ENCODE results near the gene TMEM62.

Gene TMEM62

DNA sequence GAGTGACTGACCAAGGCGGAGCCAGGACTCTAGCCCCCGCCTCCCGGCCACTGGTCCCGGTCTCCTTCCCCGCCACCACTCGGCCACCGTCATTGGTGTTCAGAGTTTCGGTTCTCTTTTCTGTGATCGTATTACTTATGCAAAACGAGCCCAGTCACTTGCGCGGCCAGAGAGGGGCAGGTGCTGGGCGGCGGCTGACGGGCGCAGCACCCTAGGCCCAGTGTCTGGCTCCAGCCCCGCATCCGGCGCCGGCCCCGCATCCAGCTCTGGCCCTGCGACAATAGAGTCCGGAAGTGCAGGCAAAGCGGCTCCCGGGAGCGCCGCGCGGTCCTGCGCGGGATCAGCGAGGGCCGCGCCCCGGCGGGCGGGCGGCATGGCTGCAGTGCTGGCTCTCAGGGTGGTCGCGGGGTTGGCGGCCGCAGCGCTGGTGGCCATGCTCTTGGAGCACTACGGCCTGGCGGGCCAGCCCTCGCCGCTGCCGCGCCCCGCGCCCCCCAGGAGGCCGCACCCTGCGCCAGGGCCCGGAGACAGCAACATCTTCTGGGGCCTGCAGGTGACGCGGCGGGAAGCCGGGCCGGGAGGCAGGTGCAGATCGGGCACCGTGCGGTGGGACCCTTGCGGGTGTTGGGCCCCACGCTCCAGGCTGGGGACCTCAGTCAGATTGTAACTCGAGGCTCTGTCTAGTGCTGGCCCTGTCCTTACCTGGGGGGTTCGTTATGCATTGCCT, at the start of gene TMEM62:
TSS of gene TMEM62 (plus strand) at position 157 of the 727 bp plus-strand sequence. CDS start at position 374, 217 bp downstream.
- TF ChIP-seq JUND (IDR thresholded peaks at IDR 0.05; ENCODE audit: low read depth): no peak
- in situ Hi-C loops (cut with HindIII; ENCODE audit: low pct_unique_long_range_greater_than_20kb, low sequenced_read_pairs): no loop called here
- peak; percentile 93 to 94 for DNase-seq (ENCODE audit: low read depth in 1 of 2, low spot score in 1 of 2)

DNA sequence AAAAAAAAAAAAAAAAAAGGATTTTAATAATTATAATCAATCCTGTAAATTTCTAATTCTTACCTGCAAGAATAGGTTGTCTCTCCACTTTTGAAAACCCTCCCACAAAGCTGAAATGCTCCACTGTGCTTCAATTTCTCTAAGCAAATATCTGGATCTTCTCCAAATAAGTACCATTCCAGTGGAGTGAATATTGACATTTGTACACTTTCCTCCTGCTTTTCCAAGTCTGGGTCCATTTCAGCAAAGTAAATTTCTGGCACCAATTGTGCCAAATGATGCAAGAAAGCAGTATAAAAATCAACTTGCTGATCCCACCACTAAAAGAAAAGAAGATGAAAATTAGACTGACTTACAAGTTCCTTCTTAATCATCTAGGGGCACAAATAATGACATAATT, 47.5 kb upstream of the TMEM62 start:
- DNase-seq (ENCODE audit: low read depth in 1 of 2, low spot score in 1 of 2): peak in 1 of 2 experiments; percentile 15
- in situ Hi-C loops (cut with HindIII; ENCODE audit: low pct_unique_long_range_greater_than_20kb, low sequenced_read_pairs): no loop called here

DNA sequence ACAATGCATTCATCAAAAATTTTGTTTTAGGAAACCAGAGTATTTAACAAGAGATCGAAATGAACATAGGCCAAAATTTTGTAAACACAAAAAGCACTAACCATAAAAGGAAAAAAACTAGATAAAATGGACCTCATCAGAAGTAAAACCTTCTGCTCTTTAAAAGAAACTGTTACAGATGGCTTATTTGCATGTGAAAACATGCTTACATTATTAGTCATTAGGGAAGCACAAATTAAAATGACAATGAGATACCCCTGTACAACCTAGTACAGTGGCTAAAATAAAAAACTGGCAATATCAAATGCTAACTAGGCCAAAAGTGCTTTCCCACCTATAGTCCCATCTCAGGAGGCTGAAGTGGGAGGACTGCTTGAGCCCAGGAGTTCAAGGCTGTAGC, 46.8 kb upstream of the TMEM62 start:
- in situ Hi-C loops (cut with HindIII; ENCODE audit: low pct_unique_long_range_greater_than_20kb, low sequenced_read_pairs): no loop called here
- no peak for TF ChIP-seq JUND (IDR thresholded peaks at IDR 0.05; ENCODE audit: low read depth)
- no peak for DNase-seq (ENCODE audit: low read depth in 1 of 2, low spot score in 1 of 2)

More for the DNA sequence above, 47.5 kb upstream of the TMEM62 start:
- no peak for TF ChIP-seq JUND (IDR thresholded peaks at IDR 0.05; ENCODE audit: low read depth)

- in situ Hi-C loops (cut with HindIII; ENCODE audit: low pct_unique_long_range_greater_than_20kb, low sequenced_read_pairs): no loop called here
- TF ChIP-seq JUND (IDR thresholded peaks at IDR 0.05; ENCODE audit: low read depth): no peak
- DNase-seq (ENCODE audit: low read depth in 1 of 2, low spot score in 1 of 2): no peak
These were observed 41.5 kb upstream of the TMEM62 start for GRCh38 chr15:43091859-43092258.

DNA sequence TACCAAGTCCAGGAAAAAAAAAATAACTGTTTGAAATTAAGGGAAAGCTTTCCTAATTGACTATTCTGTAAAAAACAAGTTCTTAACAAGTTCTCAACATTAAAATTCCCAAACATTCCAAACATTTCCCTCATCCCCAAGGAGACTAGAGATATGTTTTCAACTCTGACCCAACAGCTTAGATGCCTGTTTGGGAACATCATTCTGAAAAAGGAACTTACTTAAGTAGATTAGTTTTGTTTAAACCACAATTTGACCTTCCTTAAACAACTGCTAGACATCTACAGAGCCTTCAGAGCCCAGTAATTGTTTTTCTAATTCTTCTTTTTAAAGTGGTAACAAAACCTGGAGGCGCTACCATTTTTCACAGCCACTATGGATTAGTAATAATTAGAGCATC, 40.4 kb upstream of the TMEM62 start:
- no peak for DNase-seq (ENCODE audit: low read depth in 1 of 2, low spot score in 1 of 2)
- in situ Hi-C loops (cut with HindIII; ENCODE audit: low pct_unique_long_range_greater_than_20kb, low sequenced_read_pairs): no loop called here
- TF ChIP-seq JUND (IDR thresholded peaks at IDR 0.05; ENCODE audit: low read depth): no peak

- no peak for TF ChIP-seq JUND (IDR thresholded peaks at IDR 0.05; ENCODE audit: low read depth)
- in situ Hi-C loops (cut with HindIII; ENCODE audit: low pct_unique_long_range_greater_than_20kb, low sequenced_read_pairs): no loop called here
- DNase-seq (ENCODE audit: low read depth in 1 of 2, low spot score in 1 of 2): no peak
These were observed 38.9 kb upstream of the TMEM62 start for GRCh38 chr15:43094416-43095030.

DNA sequence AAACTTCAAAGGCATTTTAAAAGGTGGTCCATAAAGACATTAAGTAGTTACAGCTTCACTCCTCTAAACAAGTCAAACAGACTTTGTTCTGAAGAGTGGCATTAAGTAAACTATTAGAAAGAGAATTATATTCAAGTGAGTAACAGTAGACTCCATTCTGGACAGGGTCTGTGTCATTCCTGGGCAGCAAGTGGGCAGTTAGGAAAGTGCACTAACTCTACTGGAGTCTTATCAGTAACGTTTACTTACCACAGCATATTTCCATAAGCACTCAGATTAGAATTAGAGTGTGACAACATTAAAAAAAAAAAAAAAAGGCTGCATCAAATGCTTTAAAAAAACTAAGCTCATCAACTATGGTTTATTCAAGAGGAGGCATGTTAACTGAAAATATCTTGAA, 38.1 kb upstream of the TMEM62 start:
- TF ChIP-seq JUND (IDR thresholded peaks at IDR 0.05; ENCODE audit: low read depth): no peak
- DNase-seq (ENCODE audit: low read depth in 1 of 2, low spot score in 1 of 2): no peak
- in situ Hi-C loops (cut with HindIII; ENCODE audit: low pct_unique_long_range_greater_than_20kb, low sequenced_read_pairs): no loop called here

DNA sequence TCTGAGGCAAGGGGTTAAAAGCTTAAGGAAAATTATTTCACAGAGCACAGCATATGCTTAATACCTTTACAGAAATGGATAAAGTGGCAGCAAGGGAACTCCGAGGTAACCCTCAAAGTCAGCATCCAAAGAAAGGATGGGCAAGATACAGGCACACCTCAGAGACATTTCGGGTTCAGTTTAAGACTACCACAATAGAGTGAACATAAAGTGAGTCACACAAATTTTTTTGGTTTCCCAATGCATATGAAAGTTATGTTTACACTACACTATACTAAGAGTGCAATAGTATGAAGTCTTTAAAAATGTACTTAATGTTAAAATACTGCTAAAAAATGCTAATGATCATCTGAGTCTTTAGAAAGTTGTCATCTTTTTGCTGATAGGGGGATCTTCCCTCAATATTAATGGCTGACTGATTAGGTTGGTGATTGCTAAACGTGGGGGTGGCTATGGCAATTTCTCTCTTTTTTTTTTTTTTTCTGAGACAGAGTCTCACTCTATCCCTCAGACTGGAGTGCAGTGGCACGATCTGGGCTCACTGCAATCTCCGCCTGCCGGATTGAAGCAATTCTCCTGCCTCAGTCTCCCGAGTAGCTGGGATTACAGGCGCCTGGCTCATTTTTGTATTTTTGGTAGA, 37.6 kb upstream of the TMEM62 start:
- in situ Hi-C loops (cut with HindIII; ENCODE audit: low pct_unique_long_range_greater_than_20kb, low sequenced_read_pairs): no loop called here
- DNase-seq (ENCODE audit: low read depth in 1 of 2, low spot score in 1 of 2): no peak
- TF ChIP-seq JUND (IDR thresholded peaks at IDR 0.05; ENCODE audit: low read depth): no peak

DNA sequence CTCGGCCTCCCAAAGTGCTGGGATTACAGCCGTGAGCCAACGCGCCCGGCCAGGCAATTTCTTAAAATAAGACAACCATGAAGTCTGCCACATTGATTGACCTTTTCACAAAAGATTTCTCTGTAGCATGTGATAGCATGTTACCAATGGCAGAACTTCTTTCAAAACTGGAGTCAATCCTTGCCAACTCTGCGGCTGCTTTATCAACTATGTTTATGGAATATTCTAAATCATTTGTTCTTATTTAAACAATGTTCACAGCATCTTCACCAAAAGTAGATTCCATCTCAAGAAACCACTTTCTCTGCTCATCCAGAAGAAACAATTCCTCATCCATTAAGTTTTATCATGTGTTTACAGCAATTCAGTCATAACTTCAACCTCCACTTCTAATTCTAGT, 37.0 kb upstream of the TMEM62 start:
- TF ChIP-seq JUND (IDR thresholded peaks at IDR 0.05; ENCODE audit: low read depth): no peak
- no peak for DNase-seq (ENCODE audit: low read depth in 1 of 2, low spot score in 1 of 2)
- in situ Hi-C loops (cut with HindIII; ENCODE audit: low pct_unique_long_range_greater_than_20kb, low sequenced_read_pairs): no loop called here

GRCh38 chr15:43099105-43099845, 34.1 kb upstream of the TMEM62 start:
- in situ Hi-C loops (cut with HindIII; ENCODE audit: low pct_unique_long_range_greater_than_20kb, low sequenced_read_pairs): no loop called here
- no peak for DNase-seq (ENCODE audit: low read depth in 1 of 2, low spot score in 1 of 2)
- TF ChIP-seq JUND (IDR thresholded peaks at IDR 0.05; ENCODE audit: low read depth): no peak

DNA sequence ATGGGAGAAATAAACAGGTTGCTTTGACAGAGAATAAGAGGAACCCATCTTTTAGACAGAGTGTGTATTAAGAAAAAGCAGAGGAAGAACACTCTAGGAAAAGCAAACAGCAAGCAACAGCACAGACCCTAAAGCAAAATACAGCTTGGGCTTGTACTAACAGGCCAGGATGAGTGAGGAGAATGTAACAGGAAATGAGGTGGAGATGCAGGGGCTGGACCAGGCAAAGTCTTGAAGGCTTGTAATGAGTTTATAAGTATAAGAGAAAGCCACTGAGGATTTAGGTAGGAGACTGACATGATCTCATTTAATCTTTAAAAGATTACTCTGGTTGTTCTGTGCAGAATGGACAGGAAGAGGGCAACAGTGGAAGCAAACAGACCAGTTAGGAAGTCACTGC, 32.4 kb upstream of the TMEM62 start:
- in situ Hi-C loops (cut with HindIII; ENCODE audit: low pct_unique_long_range_greater_than_20kb, low sequenced_read_pairs): no loop called here
- TF ChIP-seq JUND (IDR thresholded peaks at IDR 0.05; ENCODE audit: low read depth): no peak
- DNase-seq (ENCODE audit: low read depth in 1 of 2, low spot score in 1 of 2): peak in 1 of 2 experiments; percentile 8

GRCh38 chr15:43102187-43102586, 31.2 kb upstream of the TMEM62 start:
- in situ Hi-C loops (cut with HindIII; ENCODE audit: low pct_unique_long_range_greater_than_20kb, low sequenced_read_pairs): no loop called here
- no peak for TF ChIP-seq JUND (IDR thresholded peaks at IDR 0.05; ENCODE audit: low read depth)
- DNase-seq (ENCODE audit: low read depth in 1 of 2, low spot score in 1 of 2): no peak

Measured in T47D (cell line).